Measurements from ENCODE around the gene ZRANB1.
"Not testable (repeated sequence)": the region's sequence is repeated elsewhere in the genome, so short reads cannot be mapped to it uniquely, and the experiment has no call there.

The ZRANB1 gene

DNA sequence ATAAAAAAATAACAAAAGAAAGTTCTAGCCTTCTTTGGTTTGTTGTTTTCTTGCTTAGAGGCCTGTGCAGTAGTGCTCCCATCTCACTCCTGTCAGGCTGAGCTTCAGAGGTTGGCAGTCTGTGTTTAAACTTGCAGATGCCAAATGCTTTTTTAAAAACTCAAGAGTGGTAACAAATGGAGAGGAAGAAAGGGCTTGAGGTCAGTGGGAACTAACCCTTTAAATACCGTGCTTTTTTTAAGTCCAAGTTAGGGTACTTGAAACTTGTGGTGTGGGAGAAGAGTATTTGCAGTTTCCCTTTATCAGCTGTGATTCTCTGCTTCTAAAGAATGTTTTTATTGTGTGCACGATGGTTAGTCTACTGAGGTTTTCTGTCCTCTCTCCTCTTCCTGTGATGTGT is 29.4 kb downstream of the ZRANB1 start:
- DNase-seq: no peak

GRCh38 chr10:124972637-124973036 is 30.7 kb downstream of the ZRANB1 start:
- no peak for DNase-seq

DNA sequence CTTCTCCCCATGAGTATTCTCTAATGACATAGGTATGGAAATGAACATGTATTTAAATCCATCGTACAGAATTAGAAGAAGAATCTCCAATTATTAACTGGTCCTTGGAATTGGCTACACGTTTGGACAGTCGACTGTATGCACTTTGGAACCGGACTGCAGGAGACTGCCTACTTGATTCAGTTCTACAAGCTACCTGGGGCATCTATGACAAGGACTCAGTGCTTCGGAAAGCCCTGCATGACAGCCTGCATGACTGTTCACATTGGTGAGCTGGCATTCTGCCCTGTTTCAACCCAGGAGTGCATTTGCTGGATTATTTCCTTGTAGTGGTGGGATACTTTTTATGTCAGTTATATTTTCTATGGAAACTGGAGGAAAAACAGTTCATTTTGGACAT is 32.2 kb downstream of the ZRANB1 start:
- no peak for DNase-seq

- DNase-seq: no peak
Measured at GRCh38 chr10:124975977-124976514, 34.1 kb downstream of the ZRANB1 start.

GRCh38 chr10:124977161-124977560 is 35.2 kb downstream of the ZRANB1 start:
- no peak for DNase-seq

- DNase-seq: no peak
Measured at GRCh38 chr10:124977648-124978375, 35.9 kb downstream of the ZRANB1 start.

DNA sequence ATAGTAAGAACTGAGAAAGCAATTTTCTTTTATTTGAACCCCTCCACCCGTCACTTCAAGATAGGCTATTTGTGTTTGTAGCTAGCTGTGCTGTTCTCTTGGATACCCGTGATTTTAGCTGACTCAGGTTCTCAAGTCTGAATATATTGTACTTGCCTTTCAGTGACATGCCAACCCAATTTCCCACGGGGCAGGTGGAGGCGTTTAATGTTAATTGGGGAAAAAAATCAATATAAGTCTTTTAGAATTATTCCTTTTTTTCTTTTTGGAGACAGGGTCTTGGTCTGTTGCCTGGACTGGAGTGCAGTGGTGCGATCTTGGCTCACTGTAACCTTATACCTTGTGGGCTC is 36.4 kb downstream of the ZRANB1 start:
- DNase-seq: no peak

GRCh38 chr10:124983321-124983720 is 41.4 kb downstream of the ZRANB1 start:
- no peak for DNase-seq

- no peak for DNase-seq
Measured at GRCh38 chr10:124984376-124984775, 42.5 kb downstream of the ZRANB1 start.

DNA sequence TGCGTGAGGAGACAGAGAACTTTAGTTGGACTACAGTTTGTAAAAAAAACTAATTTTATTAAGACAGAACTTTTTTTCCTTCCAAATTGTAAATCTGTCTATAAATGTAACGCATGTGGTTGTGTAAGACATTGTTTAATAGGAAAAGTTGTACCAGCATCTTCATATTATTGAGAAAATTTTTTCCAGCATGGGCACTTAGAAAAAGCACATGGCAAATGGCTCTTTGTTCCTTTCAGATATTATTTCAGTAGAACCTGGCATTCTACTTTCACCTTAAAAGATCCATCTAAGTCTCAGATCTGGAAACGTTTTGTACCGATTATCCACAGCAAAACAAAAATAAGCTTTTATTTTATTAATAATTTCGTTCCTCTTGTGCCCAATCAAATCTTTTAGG is 43.2 kb downstream of the ZRANB1 start:
- DNase-seq: no peak

- DNase-seq: no peak
Measured at GRCh38 chr10:124987788-124988187, 45.9 kb downstream of the ZRANB1 start.

DNA sequence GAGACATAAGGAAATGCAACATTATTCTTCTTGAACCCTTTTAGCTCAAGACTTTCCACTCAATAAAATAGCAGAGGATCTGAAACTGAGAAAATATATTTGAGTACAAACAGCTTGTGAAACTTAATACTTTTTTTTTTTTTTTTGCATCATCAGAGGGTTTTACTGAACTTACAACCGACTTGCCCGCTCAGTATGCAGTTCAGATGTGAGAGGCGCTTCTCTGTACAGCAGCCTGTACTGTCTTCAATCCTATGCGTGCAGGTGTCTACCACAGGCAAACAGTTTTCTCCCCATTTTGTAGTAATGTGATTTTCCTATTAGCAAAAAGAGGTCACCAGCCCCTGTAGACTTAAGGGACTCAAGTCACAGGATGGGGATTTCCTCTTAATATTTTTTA is 46.8 kb downstream of the ZRANB1 start:
- DNase-seq: not testable (repeated sequence)

DNA sequence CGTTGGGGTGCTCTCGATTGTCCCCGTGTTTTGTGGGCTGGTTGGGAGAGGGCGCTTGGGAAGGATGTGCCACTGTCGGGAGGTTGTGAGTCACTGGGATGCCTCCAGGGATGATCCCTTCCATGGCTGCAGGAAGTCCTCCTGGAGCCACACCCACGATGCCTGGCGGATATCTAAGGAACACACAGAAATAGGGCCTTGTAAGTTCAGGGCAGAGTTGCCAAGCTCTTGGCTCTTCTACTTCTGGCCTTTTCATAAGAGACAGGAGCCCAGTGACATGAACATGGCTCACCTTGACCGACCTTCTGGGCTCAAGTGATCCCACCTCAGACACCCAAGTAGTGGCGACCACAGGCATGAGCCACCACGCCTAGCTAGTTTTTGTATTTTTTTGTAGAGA is 47.6 kb downstream of the ZRANB1 start:
- DNase-seq: no peak

DNA sequence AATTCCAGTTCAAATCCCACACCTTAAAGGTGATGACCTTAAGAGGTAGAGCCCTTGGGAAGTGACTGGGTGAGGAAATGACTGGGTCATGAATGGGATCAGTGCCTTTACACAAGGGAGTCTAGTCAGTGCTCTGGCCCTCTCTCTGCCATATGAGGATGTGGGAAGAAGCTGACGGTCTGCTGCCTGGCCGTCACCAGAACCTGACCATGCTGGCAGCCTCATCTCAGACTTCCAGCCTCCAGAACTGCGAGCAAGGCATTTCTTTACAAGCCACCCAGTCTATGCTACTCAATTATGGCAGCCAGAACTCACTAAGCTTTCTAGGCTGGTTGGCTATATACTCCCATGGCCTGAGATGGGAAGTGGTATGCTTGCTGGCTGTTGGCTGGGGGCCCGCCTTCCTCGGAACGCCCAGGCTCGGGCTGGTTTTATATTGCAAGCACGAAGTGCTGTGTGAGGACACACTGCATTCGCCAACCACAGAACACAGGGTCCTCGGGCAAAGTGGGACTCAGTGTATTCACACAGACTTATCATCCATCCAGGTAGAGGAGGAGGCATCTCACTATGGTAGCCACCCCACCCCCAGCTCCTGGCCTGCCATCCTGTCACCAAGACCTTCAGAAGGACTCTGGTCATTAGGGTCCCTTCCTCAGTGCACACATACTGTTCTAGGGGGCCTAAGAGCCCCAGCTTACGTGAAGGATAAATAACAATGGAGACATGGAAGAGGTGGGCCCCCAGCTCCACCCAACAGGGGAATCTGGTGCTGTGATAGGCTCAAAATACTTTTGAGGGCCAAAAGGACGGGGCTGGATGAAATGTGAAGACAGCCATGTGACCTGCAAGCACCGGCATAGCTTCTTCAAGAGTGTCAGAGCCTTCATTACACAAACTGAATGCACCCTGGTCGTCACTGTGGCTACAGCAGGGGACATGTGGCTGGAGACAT is 49.0 kb downstream of the ZRANB1 start:
- DNase-seq: no peak

DNA sequence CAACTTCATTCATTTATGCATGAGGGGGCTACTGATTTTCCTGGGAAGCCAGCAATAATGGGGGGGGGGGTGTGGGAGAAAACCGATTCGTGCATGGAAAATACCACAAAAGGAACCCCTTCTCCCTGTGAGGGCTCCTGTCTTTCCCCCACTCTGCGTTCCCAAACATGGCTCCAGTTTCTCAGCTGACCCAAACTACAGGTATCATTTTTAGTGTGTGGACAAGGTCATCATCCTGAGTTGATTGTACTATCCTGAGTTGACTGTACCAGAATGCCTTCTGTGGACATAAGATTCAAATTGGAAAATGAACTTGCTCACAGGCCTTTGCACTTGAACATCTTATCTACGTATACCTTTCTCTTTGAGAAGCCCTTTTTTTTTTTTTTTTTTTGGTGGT is 49.9 kb downstream of the ZRANB1 start:
- DNase-seq: no peak

DNA sequence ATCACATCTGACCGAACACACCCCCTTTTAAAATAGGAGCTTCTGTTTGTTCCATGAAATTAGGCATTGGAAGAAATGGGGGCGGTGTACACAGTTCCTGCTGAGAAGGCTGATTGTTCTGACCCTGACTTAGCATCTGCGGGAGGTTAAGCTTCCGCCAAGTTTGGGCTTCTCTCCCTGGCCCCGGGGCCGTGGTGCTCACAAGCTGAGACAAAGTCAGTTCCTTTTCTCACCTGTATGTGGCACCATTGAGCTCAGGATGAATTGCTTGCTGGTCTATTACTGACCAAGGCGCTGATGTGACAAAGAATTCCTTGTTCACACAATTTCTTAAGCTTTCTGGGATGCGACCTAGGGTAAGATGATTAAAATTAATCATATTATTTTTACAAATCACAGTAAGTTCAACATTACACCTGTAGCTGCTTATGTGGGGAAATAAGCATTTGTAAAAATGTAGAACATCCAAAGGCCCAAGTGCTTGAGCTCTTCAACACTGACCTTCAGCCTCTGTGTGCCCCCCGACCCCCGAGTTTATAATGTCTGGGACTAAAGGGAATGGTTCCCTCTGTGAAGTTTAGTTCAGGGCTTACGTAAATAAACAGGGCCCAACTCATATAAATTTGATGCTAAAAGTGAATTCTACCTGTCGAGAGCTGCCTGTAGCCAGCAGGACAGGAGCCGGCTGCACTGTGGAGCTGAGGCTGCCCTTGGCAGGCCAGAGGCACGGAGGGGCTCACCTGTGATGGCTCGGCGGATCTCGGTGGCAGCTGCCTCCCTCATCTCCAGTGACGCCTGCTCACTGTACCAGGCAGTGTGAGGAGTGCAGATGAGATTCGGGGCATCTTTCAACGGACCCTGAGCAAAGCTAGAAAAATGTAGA is 50.8 kb downstream of the ZRANB1 start:
- peak; percentile 4 for DNase-seq

DNA sequence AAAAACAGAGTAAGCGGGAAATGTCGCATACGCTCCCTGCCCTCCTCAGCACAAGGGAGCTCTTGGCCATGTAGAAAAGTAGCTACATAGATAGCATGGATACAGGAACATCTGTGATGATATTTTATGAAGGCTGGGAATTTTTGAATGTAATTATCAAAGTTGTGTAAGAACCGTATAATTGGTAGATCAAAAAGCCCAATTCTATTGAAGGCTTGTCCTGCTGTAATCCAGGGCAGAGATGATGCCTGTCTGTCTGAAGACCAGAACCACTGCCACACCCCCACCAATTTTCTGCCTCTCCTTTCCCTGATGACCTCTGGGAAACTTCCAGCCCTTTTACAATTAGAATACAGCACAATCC is 51.4 kb downstream of the ZRANB1 start:
- DNase-seq: no peak

DNA sequence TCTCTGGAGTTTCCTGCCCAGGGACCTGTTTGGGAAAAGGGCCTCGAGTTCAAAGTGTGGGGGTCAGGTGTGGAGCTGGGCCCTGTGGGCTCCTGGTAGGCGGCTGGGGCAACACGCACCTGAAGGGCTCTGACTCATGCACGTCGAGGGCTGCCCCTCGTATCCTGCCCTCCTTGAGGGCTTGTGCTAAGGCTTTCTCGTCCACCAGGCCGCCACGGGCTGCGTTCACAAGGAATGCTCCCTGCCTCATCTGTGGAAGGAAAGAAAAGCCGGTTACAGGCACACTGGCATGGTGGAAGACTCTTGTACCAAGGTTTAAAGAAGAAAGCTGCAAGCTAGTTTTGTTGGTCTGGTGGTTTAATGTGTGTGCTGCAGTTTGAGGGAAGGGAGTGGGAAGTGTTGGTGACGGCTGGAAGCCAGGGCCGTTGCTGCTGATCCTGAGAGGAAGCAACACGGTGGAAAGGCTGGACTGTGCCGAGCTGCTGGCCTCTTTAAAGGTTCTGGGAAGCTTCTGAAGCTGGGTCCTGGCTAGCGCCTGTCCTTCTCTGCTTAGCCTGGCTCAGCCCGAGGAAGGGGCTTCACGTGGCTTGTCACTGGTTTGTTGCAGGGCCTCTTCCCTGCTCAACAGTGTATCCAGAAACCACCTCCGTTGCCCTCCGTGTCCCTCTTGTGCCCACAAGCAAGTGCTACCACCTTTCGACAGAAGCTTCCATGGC is 52.0 kb downstream of the ZRANB1 start:
- no peak for DNase-seq

DNA sequence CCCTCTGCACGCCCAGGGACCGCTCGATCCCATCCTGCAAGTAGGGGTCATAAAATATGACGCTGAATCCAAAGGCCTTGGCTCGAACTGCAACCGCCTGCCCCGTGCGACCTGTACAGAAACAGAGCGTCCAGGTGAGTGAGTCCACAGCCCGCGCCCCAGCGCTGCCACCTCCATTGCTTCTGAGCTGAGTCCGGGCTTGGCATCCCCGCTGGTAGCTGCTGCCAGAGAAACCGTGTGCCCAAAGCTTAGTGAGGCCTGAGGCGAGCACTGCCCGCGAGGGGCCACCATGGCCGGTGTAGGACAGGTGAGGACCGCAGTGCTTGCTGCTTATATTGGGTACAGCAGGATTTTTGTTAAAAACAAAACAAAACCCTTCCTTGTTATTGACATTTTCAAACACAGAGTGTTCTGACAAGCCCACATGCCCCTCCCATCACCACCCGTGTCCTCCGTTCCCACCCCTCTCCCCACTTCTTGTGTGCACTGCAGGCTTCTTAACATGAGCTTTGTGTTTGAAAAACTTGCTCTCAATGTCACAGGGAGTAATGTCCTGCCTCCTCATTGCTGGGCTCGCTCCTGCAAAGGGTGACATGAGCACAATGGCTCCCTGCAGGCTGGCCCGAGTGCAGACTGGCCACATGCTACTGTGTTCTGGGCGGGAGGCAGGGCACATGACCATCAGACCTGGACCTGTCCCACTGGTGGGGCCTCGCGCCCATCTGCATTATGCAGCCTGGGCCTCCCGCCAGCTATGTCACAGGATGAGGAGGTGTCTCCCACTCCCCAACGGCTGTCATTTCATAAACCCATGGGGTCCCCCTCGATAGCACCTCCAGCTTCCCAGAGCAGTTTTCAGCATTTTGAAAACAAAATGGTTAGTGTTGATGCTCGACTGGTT is 52.9 kb downstream of the ZRANB1 start:
- no peak for DNase-seq

- DNase-seq: no peak
Measured at GRCh38 chr10:124995605-124996004, 53.7 kb downstream of the ZRANB1 start.

GRCh38 chr10:124996127-124996853 is 54.4 kb downstream of the ZRANB1 start:
- DNase-seq: no peak

Data from stimulated activated naive CD4-positive, alpha-beta T cell treated with Interleukin-2 at 50 U/mL for 16 hours (primary cell).